ENCODE measurements around the gene C15orf61.

C15orf61 gene

GRCh38 chr15:67506775-67507747 is 13.9 kb upstream of the C15orf61 start:
- no peak for DNase-seq (ENCODE audit: low spot score)

GRCh38 chr15:67508407-67508806 is 12.5 kb upstream of the C15orf61 start:
- in situ Hi-C loops (cut with MboI; ENCODE audit: low sequenced_read_pairs, unreplicated experiment): no loop called here
- no peak for DNase-seq (ENCODE audit: low spot score)
- no peak for TF ChIP-seq CTCF (IDR thresholded peaks at IDR 0.05; ENCODE audit: borderline replicate concordance, control extremely low read depth, extremely low read depth, insufficient read depth, missing control alignments)

More at GRCh38 chr15:67506775-67507747, 13.9 kb upstream of the C15orf61 start:
- in situ Hi-C loops (cut with MboI; ENCODE audit: low sequenced_read_pairs, unreplicated experiment): no loop called here
- TF ChIP-seq CTCF (IDR thresholded peaks at IDR 0.05; ENCODE audit: borderline replicate concordance, control extremely low read depth, extremely low read depth, insufficient read depth, missing control alignments): no peak

- in situ Hi-C loops (cut with MboI; ENCODE audit: low sequenced_read_pairs, unreplicated experiment): no loop called here
- DNase-seq (ENCODE audit: low spot score): no peak
- no peak for TF ChIP-seq CTCF (IDR thresholded peaks at IDR 0.05; ENCODE audit: borderline replicate concordance, control extremely low read depth, extremely low read depth, insufficient read depth, missing control alignments)
Measured at GRCh38 chr15:67509918-67510317, 11.0 kb upstream of the C15orf61 start.

GRCh38 chr15:67510597-67511190 is 10.2 kb upstream of the C15orf61 start:
- DNase-seq (ENCODE audit: low spot score): no peak
- in situ Hi-C loops (cut with MboI; ENCODE audit: low sequenced_read_pairs, unreplicated experiment): no loop called here

GRCh38 chr15:67511606-67512005 is 9.3 kb upstream of the C15orf61 start:
- no peak for DNase-seq (ENCODE audit: low spot score)
- TF ChIP-seq CTCF (IDR thresholded peaks at IDR 0.05; ENCODE audit: borderline replicate concordance, control extremely low read depth, extremely low read depth, insufficient read depth, missing control alignments): no peak
- in situ Hi-C loops (cut with MboI; ENCODE audit: low sequenced_read_pairs, unreplicated experiment): no loop called here

More at GRCh38 chr15:67510597-67511190, 10.2 kb upstream of the C15orf61 start:
- no peak for TF ChIP-seq CTCF (IDR thresholded peaks at IDR 0.05; ENCODE audit: borderline replicate concordance, control extremely low read depth, extremely low read depth, insufficient read depth, missing control alignments)

GRCh38 chr15:67512140-67512539 is 8.8 kb upstream of the C15orf61 start:
- in situ Hi-C loops (cut with MboI; ENCODE audit: low sequenced_read_pairs, unreplicated experiment): no loop called here
- DNase-seq (ENCODE audit: low spot score): no peak
- TF ChIP-seq CTCF (IDR thresholded peaks at IDR 0.05; ENCODE audit: borderline replicate concordance, control extremely low read depth, extremely low read depth, insufficient read depth, missing control alignments): no peak

Measured in GM13976 (cell line).